Gastroesophageal sphincter (tissue), 3 donors: ENCODE measurements around the gene SCAMP1.

Source experiments
- CTCF ChIP-seq, 4 experiments: fragments of 200-600 bp in 2 of 4; fragments of 450-650 bp in 2 of 4; sonication (generic) in 1 of 4; IDR thresholded peaks; one replicate each; pipeline ENCODE4 v1.5.1; 2017 to 2019; ENCODE audit warnings: antibody characterized with exemption in 4 of 4, mild to moderate bottlenecking in 2 of 4, moderate library complexity in 2 of 4
- POLR2A ChIP-seq, 2 donors: fragments of 450-650 bp; IDR thresholded peaks; one replicate each; pipeline ENCODE4 v1.6.1; 2017; ENCODE audit warnings: antibody characterized with exemption in 2 of 2, mild to moderate bottlenecking in 2 of 2, moderate library complexity in 1 of 2
- POLR2AphosphoS5 ChIP-seq: sonication (generic); formaldehyde crosslinking; IDR thresholded peaks from one replicate; pipeline ENCODE4 v1.6.1; 2017; ENCODE audit warnings: antibody characterized with exemption

GRCh38 chr5:78492224-78492623 lies 131.8 kb downstream of the SCAMP1 start:
- TF ChIP-seq CTCF (IDR thresholded peaks at IDR 0.05), result no peak
- no peak for TF ChIP-seq POLR2A (IDR thresholded peaks at IDR 0.05)
- TF ChIP-seq POLR2AphosphoS5, result no peak
